Neural crest cell (in vitro differentiated cells): Measurements from ENCODE around the gene WFIKKN2. TPM values are rescaled to one million over a fixed set of nuclear protein-coding genes. Genes with fewer than 3 reads are reported as not detected.

ENCODE experiments used
- DNase-seq: peaks from one replicate; pipeline ENCODE4 v3.0.0; 2021; ENCODE audit warnings: low read depth, mixed read lengths, low spot score
- H3K27ac Mint-ChIP-seq: one replicate; pipeline ENCODE4 v1.8.0; 2021; ENCODE audit warnings: mild to moderate bottlenecking, mixed read lengths; ENCODE audit not compliant: unreplicated experiment
- H3K27me3 Mint-ChIP-seq: 2 replicates; pipeline ENCODE4 v1.8.0; 2021; ENCODE audit warnings: low read depth, mild to moderate bottlenecking, mixed read lengths
- H3K36me3 Mint-ChIP-seq: 2 replicates; pipeline ENCODE4 v1.8.0; 2021; ENCODE audit warnings: low read depth, mild to moderate bottlenecking, mixed read lengths
- H3K4me1 Mint-ChIP-seq: 2 replicates; pipeline ENCODE4 v1.8.0; 2021; ENCODE audit warnings: mixed read lengths
- H3K4me3 Mint-ChIP-seq: one replicate; pipeline ENCODE4 v1.8.0; 2021; ENCODE audit warnings: mild to moderate bottlenecking, mixed read lengths
- H3K9me3 Mint-ChIP-seq: 2 replicates; pipeline ENCODE4 v1.8.0; 2021; ENCODE audit warnings: mixed read lengths
- total RNA-seq: library from RNA; stranded (reverse); gene quantifications from 2 replicates; pipeline ENCODE4 v1.2.1, GENCODE V29; 2021
- TF ChIP-seq, protein P1 (sequence below): fragments of 200-600 bp; sonication (generic); conservative IDR thresholded peaks from 2 replicates; pipeline ENCODE4 v1.5.0; 2021; ENCODE audit warnings: antibody characterized with exemption, mild to moderate bottlenecking

Gene WFIKKN2
- total RNA-seq, 1 donor from 2014 or later, result 0.09 TPM

GRCh38 chr17:50841949-50842354, 6.6 kb downstream of the WFIKKN2 start:
- no peaks in the 10 kb centered on the region for H3K9me3 Mint-ChIP-seq
- H3K4me1 Mint-ChIP-seq, result peaks cover 17% of the 10 kb centered on the region
- TF ChIP-seq, protein P1, sequence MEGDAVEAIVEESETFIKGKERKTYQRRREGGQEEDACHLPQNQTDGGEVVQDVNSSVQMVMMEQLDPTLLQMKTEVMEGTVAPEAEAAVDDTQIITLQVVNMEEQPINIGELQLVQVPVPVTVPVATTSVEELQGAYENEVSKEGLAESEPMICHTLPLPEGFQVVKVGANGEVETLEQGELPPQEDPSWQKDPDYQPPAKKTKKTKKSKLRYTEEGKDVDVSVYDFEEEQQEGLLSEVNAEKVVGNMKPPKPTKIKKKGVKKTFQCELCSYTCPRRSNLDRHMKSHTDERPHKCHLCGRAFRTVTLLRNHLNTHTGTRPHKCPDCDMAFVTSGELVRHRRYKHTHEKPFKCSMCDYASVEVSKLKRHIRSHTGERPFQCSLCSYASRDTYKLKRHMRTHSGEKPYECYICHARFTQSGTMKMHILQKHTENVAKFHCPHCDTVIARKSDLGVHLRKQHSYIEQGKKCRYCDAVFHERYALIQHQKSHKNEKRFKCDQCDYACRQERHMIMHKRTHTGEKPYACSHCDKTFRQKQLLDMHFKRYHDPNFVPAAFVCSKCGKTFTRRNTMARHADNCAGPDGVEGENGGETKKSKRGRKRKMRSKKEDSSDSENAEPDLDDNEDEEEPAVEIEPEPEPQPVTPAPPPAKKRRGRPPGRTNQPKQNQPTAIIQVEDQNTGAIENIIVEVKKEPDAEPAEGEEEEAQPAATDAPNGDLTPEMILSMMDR, result peak; percentile 84
- H3K27ac Mint-ChIP-seq, result peak overlapping the region; percentile 40
- peak; percentile 79 for DNase-seq
- no peaks in the 10 kb centered on the region for H3K36me3 Mint-ChIP-seq
- no peak overlapping the region for H3K4me3 Mint-ChIP-seq
- H3K27me3 Mint-ChIP-seq, result no peaks in the 10 kb centered on the region

DNA sequence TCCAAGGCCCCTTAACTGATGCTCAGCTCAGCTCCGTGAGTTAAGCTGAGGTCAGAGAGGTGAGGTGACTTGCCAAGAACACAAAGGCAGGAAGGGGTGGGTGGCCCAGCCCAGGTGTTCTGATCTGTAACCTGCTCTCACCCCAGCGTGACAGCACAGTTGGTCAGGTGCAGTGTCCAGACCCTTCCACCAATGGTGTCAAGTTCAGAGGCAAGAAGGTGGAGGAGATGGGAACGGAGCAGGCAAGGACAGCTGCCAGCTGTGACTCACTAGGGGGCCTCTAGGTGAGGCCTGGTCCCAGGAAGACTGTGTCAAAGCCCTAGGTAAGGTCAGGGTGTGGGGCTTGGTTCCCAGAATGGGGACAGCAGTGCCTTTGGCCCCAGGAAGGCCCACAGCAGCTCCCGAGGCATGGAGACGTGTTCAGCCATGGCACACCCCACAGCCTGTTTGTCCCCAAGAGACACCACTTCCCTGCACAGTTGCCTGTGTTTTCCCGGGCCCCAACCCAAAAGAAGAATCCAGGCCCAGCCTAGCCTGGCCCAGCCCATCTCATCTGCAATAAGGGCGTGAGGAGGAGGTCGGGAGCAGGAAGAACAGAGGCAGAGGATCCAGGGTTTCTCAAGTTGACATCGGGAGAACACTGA, 7.2 kb downstream of the WFIKKN2 start:
- TF ChIP-seq, protein P1, result no peak
- Mint-ChIP-seq H3K9me3 (no peaks in the 10 kb centered on the region), H3K4me1 (peaks cover 17% of the 10 kb centered on the region), H3K27me3 (no peaks in the 10 kb centered on the region), H3K4me3 (no peak overlapping the region), H3K36me3 (no peaks in the 10 kb centered on the region), H3K27ac (no peak overlapping the region)
- DNase-seq, result no peak

- Mint-ChIP-seq H3K4me3 (no peak overlapping the region), H3K4me1 (peaks cover 17% of the 10 kb centered on the region), H3K9me3 (no peaks in the 10 kb centered on the region), H3K27me3 (no peaks in the 10 kb centered on the region), H3K27ac (no peak overlapping the region), H3K36me3 (no peaks in the 10 kb centered on the region)
- DNase-seq, result no peak
- TF ChIP-seq, protein P1, result no peak
Observed at GRCh38 chr17:50843150-50843905, 7.9 kb downstream of the WFIKKN2 start.

- Mint-ChIP-seq H3K4me1 (peaks cover 17% of the 10 kb centered on the region), H3K36me3 (no peaks in the 10 kb centered on the region), H3K4me3 (no peak overlapping the region), H3K9me3 (no peaks in the 10 kb centered on the region), H3K27me3 (no peaks in the 10 kb centered on the region), H3K27ac (no peak overlapping the region)
- TF ChIP-seq, protein P1, result no peak
- no peak for DNase-seq
Observed at GRCh38 chr17:50844117-50844700, 8.8 kb downstream of the WFIKKN2 start.

GRCh38 chr17:50845240-50846147, 10.1 kb downstream of the WFIKKN2 start:
- Mint-ChIP-seq H3K9me3 (no peaks in the 10 kb centered on the region), H3K36me3 (no peaks in the 10 kb centered on the region), H3K4me3 (no peak overlapping the region), H3K4me1 (peaks cover 21% of the 10 kb centered on the region), H3K27ac (no peak overlapping the region), H3K27me3 (no peaks in the 10 kb centered on the region)
- DNase-seq, result no peak
- TF ChIP-seq, protein P1, result no peak
